CD14-positive monocyte (primary cell): ENCODE data around the gene NRGN. TPM values are rescaled to one million over a fixed set of nuclear protein-coding genes. Genes with fewer than 3 reads are reported as not detected.
A peak's percentile ranks its signal among the peaks of the same experiment; 100 is the strongest.

Experiments
- DNase-seq, 3 donors: peaks; one replicate each; pipeline ENCODE4 v3.0.0-alpha.2; 2011 to 2022
- H2AFZ ChIP-seq: 2 replicates; pipeline ENCODE4 v1.6.0; 2012; ENCODE audit warnings: mild to moderate bottlenecking, low read depth, low read length, inconsistent platforms; ENCODE audit not compliant: insufficient read depth, poor library complexity, severe bottlenecking
- H3K27ac ChIP-seq, 2 donors: 1 replicate in 1 of 2; 2 replicates in 1 of 2; pipeline ENCODE4 v1.5.1; 2012 to 2013; ENCODE audit warnings: low read length in 2 of 2, control low read depth in 1 of 2, inconsistent platforms in 1 of 2, low read depth in 1 of 2, mild to moderate bottlenecking in 1 of 2
- H3K27me3 ChIP-seq, 2 donors: one replicate each; pipeline versions ENCODE4 v1.6.0 to v1.6.1; 2011 to 2013; ENCODE audit warnings: low read length in 2 of 2; ENCODE audit not compliant: control insufficient read depth in 2 of 2, insufficient read depth in 2 of 2
- H3K36me3 ChIP-seq, 2 donors: replicated peaks in 1 of 2; 1 replicate in 1 of 2; 2 replicates in 1 of 2; pipeline versions ENCODE4 v1.5.1 to v1.6.1; 2012 to 2013; ENCODE audit warnings: low read length in 2 of 2, control low read depth in 1 of 2, inconsistent platforms in 1 of 2, mild to moderate bottlenecking in 1 of 2; ENCODE audit not compliant: insufficient read depth in 2 of 2, control insufficient read depth in 1 of 2
- H3K4me1 ChIP-seq, 2 donors: 1 replicate in 1 of 2; 2 replicates in 1 of 2; pipeline versions ENCODE4 v1.5.1 to v1.6.1; 2012 to 2013; ENCODE audit warnings: low read length in 2 of 2, control low read depth in 1 of 2, inconsistent platforms in 1 of 2, mild to moderate bottlenecking in 1 of 2, moderate library complexity in 1 of 2; ENCODE audit not compliant: insufficient read depth in 2 of 2, control insufficient read depth in 1 of 2
- H3K4me2 ChIP-seq: replicated peaks from 2 replicates; pipeline ENCODE3; 2012; ENCODE audit warnings: low read length, moderate library complexity, mild to moderate bottlenecking; ENCODE audit not compliant: poor library complexity, severe bottlenecking; ENCODE audit errors: extremely low read depth
- H3K4me3 ChIP-seq, 3 experiments: fragments of 200-600 bp in 1 of 3; sonication (generic) in 1 of 3; replicated peaks in 1 of 3; 1 replicate in 2 of 3; 2 replicates in 1 of 3; pipeline ENCODE4 v1.5.1; 2011 to 2013; ENCODE audit warnings: low read length in 3 of 3, mild to moderate bottlenecking in 3 of 3, control low read depth in 2 of 3, low read depth in 2 of 3, inconsistent platforms in 1 of 3, moderate library complexity in 1 of 3
- H3K79me2 ChIP-seq: 2 replicates; pipeline ENCODE4 v1.6.0; 2012; ENCODE audit warnings: mild to moderate bottlenecking, control low read depth, inconsistent platforms, low read length, moderate library complexity; ENCODE audit not compliant: insufficient read depth
- H3K9ac ChIP-seq: 2 replicates; pipeline ENCODE4 v1.6.0; 2017; ENCODE audit warnings: low read length, mild to moderate bottlenecking; ENCODE audit not compliant: insufficient read depth, poor library complexity, severe bottlenecking
- H3K9me3 ChIP-seq, 2 donors: replicated peaks in 1 of 2; 1 replicate in 1 of 2; 2 replicates in 1 of 2; pipeline versions ENCODE4 v1.5.1 to v1.6.1; 2012 to 2013; ENCODE audit warnings: low read length in 2 of 2, control low read depth in 1 of 2; ENCODE audit not compliant: control insufficient read depth in 1 of 2, insufficient read depth in 1 of 2
- H4K20me1 ChIP-seq: 2 replicates; pipeline ENCODE4 v1.6.0; 2012; ENCODE audit warnings: mild to moderate bottlenecking, low read length, control low read depth, moderate library complexity; ENCODE audit not compliant: insufficient read depth
- H3K27ac Mint-ChIP-seq, 7 donors: one replicate each; pipeline ENCODE4 v1.8.0; 2020; ENCODE audit warnings: mild to moderate bottlenecking in 7 of 7, mixed read lengths in 7 of 7, moderate library complexity in 6 of 7, inconsistent platforms in 2 of 7
- H3K27me3 Mint-ChIP-seq, 3 donors: one replicate each; pipeline ENCODE4 v1.8.0; 2021 to 2022; ENCODE audit warnings: low read depth in 3 of 3, mild to moderate bottlenecking in 3 of 3, mixed read lengths in 3 of 3, moderate library complexity in 3 of 3, inconsistent platforms in 1 of 3
- H3K36me3 Mint-ChIP-seq, 2 donors: one replicate each; pipeline ENCODE4 v1.8.0; 2020; ENCODE audit warnings: mixed read lengths in 2 of 2, inconsistent platforms in 1 of 2, mild to moderate bottlenecking in 1 of 2
- H3K4me1 Mint-ChIP-seq: one replicate; pipeline ENCODE4 v1.8.0; 2020; ENCODE audit warnings: mild to moderate bottlenecking, mixed read lengths
- H3K4me3 Mint-ChIP-seq, 2 donors: one replicate each; pipeline ENCODE4 v1.8.0; 2020; ENCODE audit warnings: mild to moderate bottlenecking in 2 of 2, mixed read lengths in 2 of 2, moderate library complexity in 1 of 2
- H3K9me3 Mint-ChIP-seq, 7 donors: one replicate each; pipeline ENCODE4 v1.8.0; 2020 to 2022; ENCODE audit warnings: mixed read lengths in 7 of 7, mild to moderate bottlenecking in 6 of 7, moderate library complexity in 6 of 7, inconsistent platforms in 2 of 7
- WGBS: methylation state at CpG from one replicate; pipeline ENCODE4 v1.1.5; 2013; ENCODE audit warnings: missing lambda C conversion rate; ENCODE audit not compliant: insufficient coverage; 5-methylcytosine and 5-hydroxymethylcytosine counted together
- intact Hi-C, 2 donors: fragments of 100-400 bp; cut with micrococcal nuclease; formaldehyde crosslinking; loops; one replicate each; pipeline versions ENCODE4 v1.15.0 to v1.15.1; 2023
- polyA plus RNA-seq, 3 donors: library from polyadenylated mRNA; depleted of rRNA in 1 of 3; unstranded in 2 of 3; stranded (reverse) in 1 of 3; fragments of 300-500 nt in 2 of 3; fragments of >200 nt in 1 of 3; fragmentation: Illumina TruSeq in 2 of 3; gene quantifications; 1 replicate in 2 of 3; 2 replicates in 1 of 3; pipeline ENCODE4 v1.2.3, GENCODE V29; 2012 to 2021
- TF ChIP-seq, protein P1 (sequence below): fragments of 200-600 bp; IDR thresholded peaks from one replicate; pipeline ENCODE4 v1.8.0; 2022; ENCODE audit warnings: antibody characterized with exemption, mild to moderate bottlenecking

NRGN gene
- polyA plus RNA-seq, 3 donors = 17.2 to 125 (median 19.2) TPM

- H3K27me3 ChIP-seq = no peaks in the 10 kb centered on the region
- no peak overlapping the region for H2AFZ ChIP-seq
- H3K9me3 ChIP-seq = no peaks in the 10 kb centered on the region
- TF ChIP-seq, protein P1, sequence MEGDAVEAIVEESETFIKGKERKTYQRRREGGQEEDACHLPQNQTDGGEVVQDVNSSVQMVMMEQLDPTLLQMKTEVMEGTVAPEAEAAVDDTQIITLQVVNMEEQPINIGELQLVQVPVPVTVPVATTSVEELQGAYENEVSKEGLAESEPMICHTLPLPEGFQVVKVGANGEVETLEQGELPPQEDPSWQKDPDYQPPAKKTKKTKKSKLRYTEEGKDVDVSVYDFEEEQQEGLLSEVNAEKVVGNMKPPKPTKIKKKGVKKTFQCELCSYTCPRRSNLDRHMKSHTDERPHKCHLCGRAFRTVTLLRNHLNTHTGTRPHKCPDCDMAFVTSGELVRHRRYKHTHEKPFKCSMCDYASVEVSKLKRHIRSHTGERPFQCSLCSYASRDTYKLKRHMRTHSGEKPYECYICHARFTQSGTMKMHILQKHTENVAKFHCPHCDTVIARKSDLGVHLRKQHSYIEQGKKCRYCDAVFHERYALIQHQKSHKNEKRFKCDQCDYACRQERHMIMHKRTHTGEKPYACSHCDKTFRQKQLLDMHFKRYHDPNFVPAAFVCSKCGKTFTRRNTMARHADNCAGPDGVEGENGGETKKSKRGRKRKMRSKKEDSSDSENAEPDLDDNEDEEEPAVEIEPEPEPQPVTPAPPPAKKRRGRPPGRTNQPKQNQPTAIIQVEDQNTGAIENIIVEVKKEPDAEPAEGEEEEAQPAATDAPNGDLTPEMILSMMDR = no peak
- peaks cover 19 to 28% of the 10 kb centered on the region in 2 donors for H3K36me3 Mint-ChIP-seq
- peaks cover 0 to 3% (median 0%) of the 10 kb centered on the region in 7 donors for H3K9me3 Mint-ChIP-seq
- peak overlapping the region; percentile 95 for H3K4me2 ChIP-seq
- H3K4me1 ChIP-seq = peaks cover 70 to 78% of the 10 kb centered on the region in 2 donors
- H3K4me3 ChIP-seq = peak overlapping the region in 1 of 3 experiments; percentile 91
- peaks cover 59% of the 10 kb centered on the region for H4K20me1 ChIP-seq
- H3K79me2 ChIP-seq = peaks cover 44% of the 10 kb centered on the region
- H3K4me1 Mint-ChIP-seq = peaks cover 77% of the 10 kb centered on the region
- H3K27ac Mint-ChIP-seq = peak overlapping the region in 1 of 7 donors; percentile 82
- no peak overlapping the region for H3K27ac ChIP-seq
- 86% methylated on average over 36 of the region's 44 CpGs for WGBS
- DNase-seq = no peak
- no peak overlapping the region for H3K9ac ChIP-seq
- intact Hi-C loops = no loop called here
- H3K27me3 Mint-ChIP-seq = peaks cover under 1 to 9% (median 5%) of the 10 kb centered on the region in 3 donors
- peaks cover 13 to 21% of the 10 kb centered on the region in 2 donors for H3K36me3 ChIP-seq
- no peak overlapping the region for H3K4me3 Mint-ChIP-seq
These were observed 5.6 kb downstream of the NRGN start for GRCh38 chr11:124745270-124745834.

- peak overlapping the region; percentile 95 for H3K4me2 ChIP-seq
- TF ChIP-seq, protein P1 = no peak
- H3K4me3 ChIP-seq = peak overlapping the region; percentile 41 to 91 (median 65)
- no peaks in the 10 kb centered on the region for H3K27me3 ChIP-seq
- H3K9me3 ChIP-seq = no peaks in the 10 kb centered on the region
- H4K20me1 ChIP-seq = peaks cover 52% of the 10 kb centered on the region
- peak overlapping the region; percentile 98 to 99 for H3K4me3 Mint-ChIP-seq
- DNase-seq = peak; percentile 27 to 50 (median 28)
- peaks cover 0 to 3% (median 0%) of the 10 kb centered on the region in 7 donors for H3K9me3 Mint-ChIP-seq
- peak overlapping the region; percentile 79 to 93 (median 89) for H3K27ac Mint-ChIP-seq
- peaks cover 38% of the 10 kb centered on the region for H3K79me2 ChIP-seq
- peaks cover 19 to 28% of the 10 kb centered on the region in 2 donors for H3K36me3 Mint-ChIP-seq
- H3K4me1 ChIP-seq = peaks cover 66 to 77% of the 10 kb centered on the region in 2 donors
- peaks cover 74% of the 10 kb centered on the region for H3K4me1 Mint-ChIP-seq
- peak overlapping the region; percentile 52 for H3K9ac ChIP-seq
- peaks cover 13 to 21% of the 10 kb centered on the region in 2 donors for H3K36me3 ChIP-seq
- intact Hi-C loops = no loop called here
- peak overlapping the region; percentile 55 to 80 for H3K27ac ChIP-seq
- WGBS = under 1% methylated on average over 25 of the region's 41 CpGs
- peak overlapping the region; percentile 91 for H2AFZ ChIP-seq
- H3K27me3 Mint-ChIP-seq = peaks cover 3 to 10% (median 9%) of the 10 kb centered on the region in 3 donors
These were observed 6.3 kb downstream of the NRGN start for GRCh38 chr11:124745835-124746620.
